Prostate gland (tissue), 2 donors: ENCODE measurements around the gene CSRP2.

Source experiments
- POLR2A ChIP-seq: fragments of 450-650 bp; IDR thresholded peaks from one replicate; pipeline ENCODE4 v1.6.1; 2016; ENCODE audit warnings: antibody characterized with exemption, mild to moderate bottlenecking
- POLR2AphosphoS5 ChIP-seq: sonication (generic); formaldehyde crosslinking; IDR thresholded peaks from one replicate; pipeline ENCODE4 v1.6.1; 2017; ENCODE audit warnings: antibody characterized with exemption
- TF ChIP-seq, protein P1 (sequence below), 4 experiments: fragments of 200-600 bp in 2 of 4; fragments of 450-650 bp in 2 of 4; sonication (generic) in 2 of 4; IDR thresholded peaks; 1 replicate in 3 of 4; 2 replicates in 1 of 4; pipeline ENCODE4 v1.5.1; 2016 to 2019; ENCODE audit warnings: antibody characterized with exemption in 4 of 4, mild to moderate bottlenecking in 2 of 4, moderate library complexity in 2 of 4

DNA sequence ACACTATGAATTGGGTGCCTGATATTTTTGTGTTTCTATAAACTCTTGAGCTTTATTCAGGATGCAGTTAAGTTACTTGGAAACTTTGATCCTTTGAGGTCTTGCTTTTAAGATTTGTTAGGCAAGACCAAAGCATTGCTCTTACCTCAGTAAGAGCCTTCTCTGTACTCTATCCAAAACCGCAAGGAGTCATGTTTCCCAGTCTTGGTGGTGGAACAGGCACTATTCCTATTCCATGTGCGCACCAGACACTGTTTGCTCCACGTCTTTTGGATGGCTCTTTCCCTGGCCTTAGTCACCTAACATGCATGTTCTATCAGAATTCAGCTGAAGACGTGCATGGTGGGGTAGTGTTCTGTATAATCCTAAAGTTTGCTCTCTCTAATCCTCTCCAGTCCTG, 23.5 kb downstream of the CSRP2 start:
- TF ChIP-seq POLR2A (no peak), POLR2AphosphoS5 (no peak)
- TF ChIP-seq, protein P1, sequence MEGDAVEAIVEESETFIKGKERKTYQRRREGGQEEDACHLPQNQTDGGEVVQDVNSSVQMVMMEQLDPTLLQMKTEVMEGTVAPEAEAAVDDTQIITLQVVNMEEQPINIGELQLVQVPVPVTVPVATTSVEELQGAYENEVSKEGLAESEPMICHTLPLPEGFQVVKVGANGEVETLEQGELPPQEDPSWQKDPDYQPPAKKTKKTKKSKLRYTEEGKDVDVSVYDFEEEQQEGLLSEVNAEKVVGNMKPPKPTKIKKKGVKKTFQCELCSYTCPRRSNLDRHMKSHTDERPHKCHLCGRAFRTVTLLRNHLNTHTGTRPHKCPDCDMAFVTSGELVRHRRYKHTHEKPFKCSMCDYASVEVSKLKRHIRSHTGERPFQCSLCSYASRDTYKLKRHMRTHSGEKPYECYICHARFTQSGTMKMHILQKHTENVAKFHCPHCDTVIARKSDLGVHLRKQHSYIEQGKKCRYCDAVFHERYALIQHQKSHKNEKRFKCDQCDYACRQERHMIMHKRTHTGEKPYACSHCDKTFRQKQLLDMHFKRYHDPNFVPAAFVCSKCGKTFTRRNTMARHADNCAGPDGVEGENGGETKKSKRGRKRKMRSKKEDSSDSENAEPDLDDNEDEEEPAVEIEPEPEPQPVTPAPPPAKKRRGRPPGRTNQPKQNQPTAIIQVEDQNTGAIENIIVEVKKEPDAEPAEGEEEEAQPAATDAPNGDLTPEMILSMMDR (IDR thresholded peaks at IDR 0.05): no peak
